AG10803 (cell line): ENCODE measurements around the gene PELI3.
"Not testable (repeated sequence)": the region's sequence is repeated elsewhere in the genome, so short reads cannot be mapped to it uniquely, and the experiment has no call there.

Source experiments
- DNase-seq: peaks from one replicate; pipeline ENCODE4 v3.0.0; 2010; ENCODE audit warnings: low read depth
- H3K4me3 ChIP-seq: 2 replicates; pipeline ENCODE4 v1.5.1; 2011; ENCODE audit warnings: mild to moderate bottlenecking, low read length, control low read depth
- TF ChIP-seq, protein P1 (sequence below): conservative IDR thresholded peaks from 2 replicates; pipeline ENCODE4 v1.5.1; 2011; ENCODE audit warnings: mild to moderate bottlenecking, low read length, control low read depth, inconsistent platforms

PELI3 gene

DNA sequence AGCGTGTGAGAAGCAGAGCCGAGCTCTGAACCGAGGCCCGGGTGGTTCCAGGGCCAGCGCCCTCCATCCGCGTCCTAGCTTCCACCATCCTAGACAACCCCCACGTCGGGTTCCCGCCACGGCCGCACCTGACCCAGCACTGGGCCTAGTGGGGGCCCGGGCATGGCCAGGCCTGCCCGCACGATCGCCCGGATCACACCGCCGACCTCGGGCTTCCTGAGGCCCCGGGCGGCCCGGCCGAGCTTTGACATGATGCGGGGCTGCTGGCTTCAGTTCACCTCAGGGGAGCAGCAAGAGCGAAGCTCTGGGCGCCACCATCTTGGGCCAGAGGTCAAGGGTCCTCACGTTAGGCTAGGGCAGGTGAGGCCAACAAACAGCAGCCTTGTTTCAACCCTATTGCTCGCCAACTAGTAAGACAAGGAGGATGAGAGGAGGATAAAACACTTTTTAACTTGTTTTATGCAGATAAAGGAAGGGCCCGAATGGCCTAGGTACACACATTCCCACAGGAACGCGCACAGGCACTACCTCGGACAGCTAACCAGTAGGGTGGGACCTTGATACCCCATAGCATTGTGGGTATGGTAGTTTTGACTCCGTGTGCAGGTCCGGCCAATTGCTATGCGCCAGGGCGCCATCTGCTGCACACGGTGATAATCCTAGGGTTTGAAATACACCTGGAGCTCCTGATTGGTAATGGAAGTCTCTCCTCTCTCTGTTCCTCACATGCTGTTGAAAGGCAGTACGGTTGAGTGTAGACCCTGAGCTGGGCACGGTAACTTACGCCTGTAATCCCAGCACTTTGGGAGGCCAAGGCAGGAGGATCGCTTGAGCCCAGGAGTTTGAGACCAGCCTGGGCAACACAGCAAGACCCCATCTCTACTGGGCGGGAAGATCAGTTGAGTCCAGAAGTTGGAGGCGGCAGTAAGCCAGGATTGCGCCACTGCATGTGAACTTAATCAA lies 27.9 kb upstream of the PELI3 start, which contains the start of gene MRPL11:
Gene MRPL11 (minus strand): TSS at position 345 of the 963 bp plus-strand sequence. CDS start 94 bp downstream, at position 251.
- peak; percentile 90 for DNase-seq
- peak within 1 kb of the TSS; percentile 86 for H3K4me3 ChIP-seq
- TF ChIP-seq, protein P1, sequence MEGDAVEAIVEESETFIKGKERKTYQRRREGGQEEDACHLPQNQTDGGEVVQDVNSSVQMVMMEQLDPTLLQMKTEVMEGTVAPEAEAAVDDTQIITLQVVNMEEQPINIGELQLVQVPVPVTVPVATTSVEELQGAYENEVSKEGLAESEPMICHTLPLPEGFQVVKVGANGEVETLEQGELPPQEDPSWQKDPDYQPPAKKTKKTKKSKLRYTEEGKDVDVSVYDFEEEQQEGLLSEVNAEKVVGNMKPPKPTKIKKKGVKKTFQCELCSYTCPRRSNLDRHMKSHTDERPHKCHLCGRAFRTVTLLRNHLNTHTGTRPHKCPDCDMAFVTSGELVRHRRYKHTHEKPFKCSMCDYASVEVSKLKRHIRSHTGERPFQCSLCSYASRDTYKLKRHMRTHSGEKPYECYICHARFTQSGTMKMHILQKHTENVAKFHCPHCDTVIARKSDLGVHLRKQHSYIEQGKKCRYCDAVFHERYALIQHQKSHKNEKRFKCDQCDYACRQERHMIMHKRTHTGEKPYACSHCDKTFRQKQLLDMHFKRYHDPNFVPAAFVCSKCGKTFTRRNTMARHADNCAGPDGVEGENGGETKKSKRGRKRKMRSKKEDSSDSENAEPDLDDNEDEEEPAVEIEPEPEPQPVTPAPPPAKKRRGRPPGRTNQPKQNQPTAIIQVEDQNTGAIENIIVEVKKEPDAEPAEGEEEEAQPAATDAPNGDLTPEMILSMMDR = peak; percentile 76

DNA sequence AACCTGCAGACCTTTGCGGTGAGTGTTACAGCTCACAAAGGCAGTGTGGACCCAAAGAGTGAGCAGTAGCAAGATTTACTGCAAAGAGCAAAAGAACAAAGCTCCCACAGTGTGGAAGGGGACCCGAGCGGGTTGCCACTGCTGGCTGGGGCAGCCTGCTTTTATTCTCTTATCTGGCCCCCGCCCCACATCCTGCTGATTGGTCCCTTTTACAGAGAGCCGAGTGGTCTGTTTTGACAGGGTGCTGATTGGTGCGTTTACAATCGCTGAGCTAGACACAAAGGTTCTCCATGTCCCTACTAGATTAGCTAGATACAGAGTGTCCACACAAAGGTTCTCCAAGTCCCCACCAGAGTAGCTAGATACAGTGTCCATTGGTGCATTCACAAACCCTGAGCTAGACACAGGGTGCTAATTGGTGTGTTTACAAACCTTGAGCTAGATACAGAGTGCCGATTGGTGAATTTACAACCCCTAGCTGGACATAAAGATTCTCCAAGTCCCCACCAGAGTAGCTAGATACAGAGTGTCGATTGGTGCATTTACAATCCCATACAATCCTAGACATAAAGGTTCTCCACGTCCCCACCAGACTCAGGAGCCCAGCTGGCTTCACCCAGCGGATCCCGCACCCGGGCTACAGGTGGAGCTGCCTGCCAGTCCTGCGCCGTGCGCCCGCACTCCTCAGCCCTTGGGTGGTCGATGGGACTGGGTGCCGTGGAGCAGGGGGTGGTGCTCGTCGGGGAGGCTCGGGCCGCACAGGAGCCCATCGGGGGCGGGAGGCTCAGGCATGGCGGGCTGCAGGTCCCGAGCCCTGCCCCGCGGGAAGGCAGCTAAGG lies 26.4 kb upstream of the PELI3 start:
- not testable (repeated sequence) for H3K4me3 ChIP-seq, DNase-seq

DNA sequence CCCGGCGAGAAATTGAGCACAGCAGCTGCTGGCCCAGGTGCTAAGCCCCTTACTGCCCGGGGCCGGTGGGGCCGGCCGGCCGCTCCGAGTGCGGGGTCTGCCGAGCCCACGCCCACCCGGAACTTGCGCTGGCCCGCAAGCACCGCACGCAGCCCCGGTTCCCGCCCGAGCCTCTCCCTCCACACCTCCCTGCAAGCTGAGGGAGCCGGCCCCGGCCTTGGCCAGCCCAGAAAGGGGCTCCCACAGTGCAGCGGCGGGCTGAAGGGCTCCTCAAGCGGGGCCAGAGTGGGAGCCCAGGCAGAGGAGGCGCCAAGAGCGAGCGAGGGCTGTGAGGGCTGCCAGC lies 25.8 kb upstream of the PELI3 start:
- DNase-seq = not testable (repeated sequence)

DNA sequence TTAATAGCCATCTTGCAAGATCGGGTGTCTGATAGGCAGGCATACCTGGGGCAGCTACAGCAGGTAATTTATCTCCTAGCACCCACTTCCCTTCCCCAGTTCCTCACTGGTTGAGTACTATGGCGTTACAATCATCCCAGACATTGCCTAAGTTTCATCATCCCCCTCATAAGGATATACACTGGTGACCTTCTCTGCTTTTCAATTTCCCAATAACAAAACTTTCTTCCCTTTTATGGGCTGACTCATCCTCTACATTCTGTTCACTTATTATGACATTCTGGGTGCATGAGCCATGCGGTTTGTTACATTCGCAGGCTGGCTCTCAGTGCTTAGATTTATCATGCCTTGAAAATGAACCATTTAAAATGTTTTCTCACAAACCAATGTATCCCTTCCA lies 23.1 kb upstream of the PELI3 start:
- no peak overlapping the region for H3K4me3 ChIP-seq
- peak; percentile 90 for DNase-seq
- TF ChIP-seq, protein P1 = no peak

More for the DNA sequence above, 25.8 kb upstream of the PELI3 start:
- H3K4me3 ChIP-seq = not testable (repeated sequence)

DNA sequence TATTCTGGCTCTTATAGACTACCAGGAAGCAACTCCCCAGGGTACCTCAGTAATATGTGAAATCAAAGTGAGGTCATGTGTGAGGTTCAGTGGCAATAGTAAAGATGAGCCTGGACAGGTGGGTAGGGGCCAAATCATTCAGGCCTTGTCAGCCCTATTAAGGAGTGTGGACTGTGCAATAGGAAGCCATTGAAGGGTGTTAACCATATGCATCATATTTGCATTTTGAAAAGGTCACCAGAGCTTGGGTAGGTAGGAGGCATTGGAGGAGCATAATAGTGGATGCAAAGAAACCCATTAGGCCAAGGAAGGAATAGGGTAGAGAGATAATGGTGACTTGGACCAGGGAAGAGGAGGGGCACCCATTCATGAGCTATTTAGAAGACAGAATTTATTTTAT lies 19.7 kb upstream of the PELI3 start:
- no peak overlapping the region for H3K4me3 ChIP-seq
- TF ChIP-seq, protein P1 = no peak
- DNase-seq = no peak

DNA sequence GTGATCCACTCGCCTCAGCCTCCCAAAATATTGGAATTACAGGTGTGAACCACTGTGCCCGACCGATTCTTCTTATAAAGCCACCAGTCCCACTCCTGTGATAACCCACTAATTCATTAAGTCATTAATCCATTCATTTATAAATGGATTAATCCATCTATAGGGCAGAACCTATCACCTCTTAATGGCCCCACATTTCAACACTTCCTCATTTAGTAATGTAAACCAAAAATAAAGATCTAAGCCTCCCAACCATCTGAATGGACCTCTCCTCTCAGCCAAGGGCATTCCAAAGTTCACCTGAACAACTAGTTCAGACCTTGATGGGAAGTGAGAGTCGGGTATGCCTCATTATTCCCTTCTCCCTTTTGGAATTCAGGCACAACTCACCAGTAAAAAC lies 18.2 kb upstream of the PELI3 start:
- TF ChIP-seq, protein P1 = no peak
- no peak for DNase-seq
- H3K4me3 ChIP-seq = no peak overlapping the region

DNA sequence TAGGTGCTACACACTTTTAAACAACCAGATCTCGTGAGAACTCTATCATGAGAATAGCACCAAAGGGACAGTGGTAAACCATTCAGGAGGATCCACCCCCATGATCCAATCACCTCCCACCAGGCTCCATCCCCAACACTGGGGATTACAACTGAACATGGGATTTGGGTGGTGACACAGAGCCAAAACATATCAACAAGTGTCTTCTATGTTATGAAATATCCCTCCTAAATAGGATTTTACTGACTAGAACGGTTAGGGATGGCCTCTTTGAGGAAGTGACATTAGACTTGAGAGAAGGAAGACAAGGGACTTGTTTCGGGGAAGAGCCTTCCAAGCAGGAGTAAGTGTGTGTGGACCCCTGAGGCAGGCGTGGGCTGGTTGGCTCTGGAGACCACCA lies 16.1 kb upstream of the PELI3 start:
- no peak for DNase-seq
- H3K4me3 ChIP-seq = no peak overlapping the region
- TF ChIP-seq, protein P1 = no peak
